HL-60 (cell line): ENCODE measurements around the gene CCL8.
A peak's percentile ranks its signal among the peaks of the same experiment; 100 is the strongest.

ENCODE experiments used
- DNase-seq, 2 experiments: peaks; one replicate each; pipeline ENCODE4 v3.0.0-alpha.2; 2010 to 2020; ENCODE audit warnings: low read depth in 1 of 2, low spot score in 1 of 2
- H3K27ac ChIP-seq: fragments of 250-450 bp; sonication (Bioruptor Pico); replicated peaks from 2 replicates; pipeline ENCODE4 v1.5.1; 2020; ENCODE audit warnings: mild to moderate bottlenecking, moderate library complexity
- H3K27me3 ChIP-seq: fragments of 250-450 bp; sonication (Bioruptor Pico); 2 replicates; pipeline ENCODE4 v1.5.1; 2021; ENCODE audit warnings: mild to moderate bottlenecking, moderate library complexity; ENCODE audit not compliant: insufficient read depth, poor library complexity, severe bottlenecking
- H3K4me3 ChIP-seq: replicated peaks from 2 replicates; pipeline ENCODE4 v1.5.1; 2011; ENCODE audit warnings: mild to moderate bottlenecking, control low read depth, low read length; ENCODE audit not compliant: insufficient read depth
- CTCF ChIP-seq: IDR thresholded peaks from one replicate; pipeline ENCODE4 v1.5.1; 2011; ENCODE audit warnings: low read length, control low read depth, inconsistent platforms; ENCODE audit not compliant: insufficient read depth
- GABPA ChIP-seq: IDR thresholded peaks from 2 replicates; pipeline ENCODE4 v1.6.1; 2012; ENCODE audit warnings: low read depth
- POLR2AphosphoS5 ChIP-seq: IDR thresholded peaks from 2 replicates; pipeline ENCODE4 v1.6.1; 2012; ENCODE audit warnings: low read depth
- REST ChIP-seq: IDR thresholded peaks from 2 replicates; pipeline ENCODE4 v1.6.1; 2012; ENCODE audit warnings: low read depth; ENCODE audit not compliant: insufficient replicate concordance
- SPI1 ChIP-seq: IDR thresholded peaks from 2 replicates; pipeline ENCODE4 v1.6.1; 2012; ENCODE audit warnings: low read depth, mild to moderate bottlenecking, borderline replicate concordance

The CCL8 gene

DNA sequence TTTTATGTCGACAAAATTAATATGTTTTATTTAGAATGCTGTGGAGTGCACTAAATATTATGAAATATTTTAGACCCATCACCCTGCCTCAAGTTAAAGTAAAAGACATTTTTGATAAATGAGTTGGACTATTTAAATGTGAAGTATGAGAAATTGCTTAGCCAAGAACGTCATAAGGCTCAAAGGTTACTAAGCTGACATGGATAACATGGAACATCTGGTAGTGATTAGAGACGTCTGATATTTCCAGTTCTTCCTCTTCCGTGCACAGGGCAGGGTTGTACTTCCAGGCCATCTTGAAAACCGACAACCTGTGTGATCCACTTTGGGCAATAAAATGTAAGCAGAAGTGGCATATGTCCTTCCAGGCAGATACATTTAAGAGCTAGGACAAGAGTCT, 7.2 kb upstream of the CCL8 start:
- H3K4me3 ChIP-seq: no peak overlapping the region
- TF ChIP-seq GABPA: no peak
- no peak for TF ChIP-seq CTCF
- TF ChIP-seq REST: no peak
- TF ChIP-seq POLR2AphosphoS5: no peak
- no peak for TF ChIP-seq SPI1
- no peak overlapping the region for H3K27ac ChIP-seq
- H3K27me3 ChIP-seq: no peaks in the 10 kb centered on the region
- no peak for DNase-seq

DNA sequence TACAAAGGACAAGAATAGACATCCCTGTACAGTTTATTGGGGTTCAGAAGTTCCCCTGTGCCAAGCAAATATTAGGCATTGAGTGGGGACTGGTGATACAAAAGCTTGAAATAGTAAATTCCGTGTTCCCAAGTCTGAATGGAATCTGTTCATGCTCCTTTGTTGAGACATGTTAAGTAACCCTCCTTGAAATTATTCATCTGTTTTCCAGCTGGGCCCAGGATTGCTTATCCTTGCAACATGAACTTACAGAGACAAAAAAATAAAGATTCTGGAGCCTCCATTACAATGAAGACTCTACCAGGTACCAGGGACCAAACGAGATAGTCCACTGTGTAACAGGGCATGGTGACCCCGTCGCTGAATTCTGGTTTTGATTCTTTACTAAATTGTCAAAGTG, 6.1 kb upstream of the CCL8 start:
- Histone ChIP-seq H3K4me3 (no peak overlapping the region), H3K27ac (no peak overlapping the region), H3K27me3 (no peaks in the 10 kb centered on the region)
- no peak for DNase-seq
- no peak for TF ChIP-seq POLR2AphosphoS5
- TF ChIP-seq SPI1: no peak
- no peak for TF ChIP-seq GABPA
- no peak for TF ChIP-seq REST

- TF ChIP-seq GABPA (no peak), CTCF (no peak), SPI1 (no peak), REST (no peak), POLR2AphosphoS5 (no peak)
- Histone ChIP-seq H3K27ac (peak overlapping the region; percentile 9; the same call in 1 of the 2 replicates), H3K27me3 (no peaks in the 10 kb centered on the region), H3K4me3 (no peak overlapping the region)
- peak in 1 of 2 experiments; percentile 21 for DNase-seq
Observed at GRCh38 chr17:34314279-34314678, 5.0 kb upstream of the CCL8 start.

DNA sequence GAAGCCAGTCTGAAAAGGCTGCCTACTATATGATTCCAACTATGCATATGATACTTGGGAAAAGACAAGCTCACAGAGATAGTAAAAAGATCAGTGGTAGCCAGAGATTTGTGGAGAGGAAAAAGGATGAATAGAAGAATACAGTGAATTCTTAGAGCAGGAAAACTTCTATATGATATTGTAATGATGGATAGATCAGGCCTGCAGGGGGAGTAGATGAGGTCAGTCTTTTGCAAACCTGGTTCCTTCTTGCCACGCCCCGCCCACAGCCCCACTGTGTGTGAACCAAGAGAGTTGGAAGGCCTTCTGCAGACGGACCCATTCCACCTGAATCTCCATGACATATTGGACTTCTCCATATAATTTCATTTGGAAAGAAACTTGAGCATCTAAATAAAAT, 761 bp upstream of the CCL8 start:
- Histone ChIP-seq H3K4me3 (no peak overlapping the region), H3K27ac (no peak overlapping the region), H3K27me3 (no peaks in the 10 kb centered on the region)
- peak in 1 of 2 experiments; percentile 40 for DNase-seq
- TF ChIP-seq GABPA (no peak), REST (no peak), SPI1 (no peak), POLR2AphosphoS5 (no peak), CTCF (no peak)
